HAP-1 (cell line): ENCODE measurements around the gene FGF14.

Source experiments
- DNase-seq, 2 experiments: peaks; one replicate each; pipeline ENCODE4 v3.0.0-alpha.2; 2016 to 2020; ENCODE audit warnings: low spot score in 2 of 2
- H3K27me3 ChIP-seq: fragments of 250-450 bp; sonication (Bioruptor Pico); 2 replicates; pipeline ENCODE4 v1.5.1; 2020; ENCODE audit warnings: low read depth, mild to moderate bottlenecking, moderate library complexity
- H3K36me3 ChIP-seq: fragments of 250-450 bp; sonication (Bioruptor Pico); replicated peaks from 2 replicates; pipeline ENCODE4 v1.5.1; 2020; ENCODE audit warnings: mild to moderate bottlenecking
- H3K4me1 ChIP-seq: fragments of 250-450 bp; sonication (Bioruptor Pico); 2 replicates; pipeline ENCODE4 v1.5.1; 2020; ENCODE audit warnings: mild to moderate bottlenecking
- H3K4me3 ChIP-seq: fragments of 250-450 bp; sonication (Bioruptor Pico); 2 replicates; pipeline ENCODE4 v1.5.1; 2020; ENCODE audit warnings: mild to moderate bottlenecking, moderate library complexity
- H3K9me3 ChIP-seq: fragments of 250-450 bp; sonication (Bioruptor Pico); 2 replicates; pipeline ENCODE4 v1.5.1; 2020; ENCODE audit warnings: mild to moderate bottlenecking, moderate library complexity
- in situ Hi-C: fragments of 300-500 bp; cut with MboI; formaldehyde crosslinking; loops from 3 replicates; pipeline ENCODE4 v1.14.3; 2020; ENCODE audit warnings: low sequenced_read_pairs, inconsistent platforms, mixed read lengths

The FGF14 gene

DNA sequence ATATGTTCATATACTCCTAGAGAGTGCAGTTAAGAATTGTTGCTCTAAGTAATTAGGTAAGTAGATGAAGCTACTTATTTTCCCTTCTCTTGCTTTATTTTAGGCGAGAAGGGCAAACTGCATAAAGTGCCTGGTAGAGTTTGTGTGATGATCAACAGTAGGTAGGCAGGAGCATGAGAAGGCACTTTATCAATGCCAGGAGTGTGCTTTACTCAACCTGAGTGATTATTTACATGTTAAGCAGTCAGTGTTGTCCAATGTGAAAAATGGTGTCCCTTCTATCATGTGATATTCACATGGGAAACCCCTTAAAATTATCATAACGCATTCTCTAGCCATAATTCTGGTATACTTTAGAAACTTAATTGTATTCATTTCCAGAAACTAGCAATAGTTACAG is 655.3 kb downstream of the FGF14 start:
- in situ Hi-C loops: no loop called here
- no peaks in the 10 kb centered on the region for H3K36me3 ChIP-seq
- peaks cover 8% of the 10 kb centered on the region; the same call in 1 of the 2 replicates for H3K27me3 ChIP-seq
- DNase-seq: no peak
- H3K4me1 ChIP-seq: no peaks in the 10 kb centered on the region
- H3K4me3 ChIP-seq: no peak overlapping the region
- H3K9me3 ChIP-seq: no peaks in the 10 kb centered on the region

DNA sequence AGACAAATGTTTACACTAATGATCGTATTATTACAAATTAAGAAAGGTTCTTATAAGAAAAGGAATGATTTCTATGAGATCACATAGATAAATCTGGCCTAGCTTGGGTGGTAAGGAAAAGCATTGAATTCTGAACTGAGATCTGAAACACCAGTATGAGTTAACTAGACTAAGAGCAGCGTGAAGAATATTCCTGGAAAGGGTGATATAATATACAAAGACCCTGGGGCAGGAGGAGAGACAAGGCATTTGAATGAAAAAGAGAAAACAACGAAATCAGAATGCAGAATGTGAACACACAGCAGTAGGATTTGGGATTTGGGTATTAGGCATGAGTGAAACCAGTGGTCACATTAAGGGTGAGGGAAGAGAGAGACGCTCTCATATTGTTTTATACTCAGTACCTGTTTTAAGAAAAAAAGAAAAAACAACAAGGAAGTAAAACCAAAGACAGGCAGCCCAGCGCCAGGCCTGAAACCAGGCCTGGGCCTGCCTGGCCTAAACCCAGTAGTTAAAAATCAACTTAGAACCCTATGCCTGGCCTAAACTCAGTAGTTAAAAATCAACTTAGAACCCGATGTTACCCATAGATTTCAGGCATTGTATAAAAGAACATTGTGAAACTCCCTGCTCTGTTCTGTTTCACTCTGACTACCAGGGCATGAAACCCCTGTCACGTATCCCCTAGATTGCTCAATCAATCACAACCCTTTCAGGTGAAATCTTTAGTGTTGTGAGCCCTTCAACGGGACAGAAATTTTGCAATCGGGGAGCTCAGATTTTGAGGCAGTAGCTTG is 662.3 kb downstream of the FGF14 start:
- H3K4me1 ChIP-seq: no peaks in the 10 kb centered on the region
- no peak for DNase-seq
- no peaks in the 10 kb centered on the region; the same call in 1 of the 2 replicates for H3K27me3 ChIP-seq
- in situ Hi-C loops: no loop called here
- no peaks in the 10 kb centered on the region for H3K9me3 ChIP-seq
- no peaks in the 10 kb centered on the region for H3K36me3 ChIP-seq
- H3K4me3 ChIP-seq: no peak overlapping the region

DNA sequence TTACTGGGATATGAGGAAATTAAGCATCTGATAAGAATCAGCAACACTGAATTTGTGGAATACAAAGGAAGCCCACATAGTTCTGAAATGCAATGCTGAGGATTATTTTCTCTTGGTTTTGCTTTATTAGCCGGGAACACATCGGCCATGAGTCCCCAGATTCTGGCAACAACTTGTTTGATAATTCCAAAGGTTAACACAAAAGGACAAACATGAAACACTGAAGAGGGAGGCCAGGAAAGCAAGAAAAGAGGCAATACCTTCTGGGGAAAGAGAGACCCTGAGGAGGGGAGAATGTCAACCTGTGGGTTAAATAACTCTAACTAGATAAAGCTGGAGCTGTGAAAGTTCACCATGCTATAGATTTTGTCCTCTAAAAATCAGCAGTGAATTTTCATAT is 663.5 kb downstream of the FGF14 start:
- Histone ChIP-seq H3K4me1 (no peaks in the 10 kb centered on the region), H3K27me3 (no peaks in the 10 kb centered on the region; the same call in 1 of the 2 replicates), H3K4me3 (no peak overlapping the region), H3K9me3 (no peaks in the 10 kb centered on the region), H3K36me3 (no peaks in the 10 kb centered on the region)
- in situ Hi-C loops: no loop called here
- DNase-seq: no peak

DNA sequence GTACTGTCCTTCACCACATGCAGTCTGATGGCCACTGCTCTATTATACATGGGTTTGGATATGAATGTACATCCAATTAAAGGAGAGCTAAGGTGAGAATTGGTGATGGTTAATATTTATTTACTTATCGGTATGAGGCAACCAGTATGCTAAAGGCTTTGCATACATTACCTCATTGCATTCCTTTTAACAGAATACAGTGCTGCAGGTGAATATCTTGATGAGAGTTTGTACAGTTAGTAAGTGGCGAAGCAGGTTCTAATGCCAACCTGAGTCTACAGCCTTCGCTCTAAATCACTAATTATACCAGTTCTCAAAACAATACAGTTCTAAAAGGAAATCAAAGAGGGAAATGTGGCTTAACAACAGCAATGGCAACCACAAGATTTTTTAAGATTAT is 665.3 kb downstream of the FGF14 start:
- no peak for DNase-seq
- Histone ChIP-seq H3K36me3 (no peaks in the 10 kb centered on the region), H3K4me1 (no peaks in the 10 kb centered on the region), H3K9me3 (no peaks in the 10 kb centered on the region), H3K4me3 (no peak overlapping the region), H3K27me3 (no peaks in the 10 kb centered on the region)
- in situ Hi-C loops: no loop called here

DNA sequence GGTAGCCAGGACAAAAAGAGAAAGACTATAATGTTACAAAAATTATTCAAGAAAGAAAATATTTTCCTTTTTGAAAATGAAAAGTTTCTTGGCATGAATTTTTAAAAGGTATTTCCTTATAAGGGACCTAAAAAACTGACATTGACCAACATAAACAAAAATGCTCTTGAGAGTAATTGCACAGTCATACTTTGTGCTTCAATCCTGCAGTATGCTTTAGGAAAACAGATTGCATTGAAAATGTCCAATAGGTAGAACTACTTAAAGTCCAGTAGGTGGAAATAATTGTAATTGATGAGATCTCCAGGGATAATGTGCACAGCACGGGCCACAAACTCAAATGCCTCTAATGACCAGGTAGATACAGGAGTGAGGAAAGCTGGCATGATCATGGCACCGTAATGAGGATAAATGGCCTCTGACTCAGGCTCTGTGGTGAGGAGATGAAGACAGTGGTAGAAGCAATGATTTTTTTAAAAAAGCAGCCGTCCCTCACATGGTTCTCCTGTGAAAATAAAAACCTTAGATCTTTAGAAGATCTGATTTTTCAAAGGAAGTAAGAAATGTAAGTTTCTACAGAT is 671.3 kb downstream of the FGF14 start:
- in situ Hi-C loops: no loop called here
- Histone ChIP-seq H3K9me3 (no peaks in the 10 kb centered on the region), H3K27me3 (no peaks in the 10 kb centered on the region), H3K4me1 (no peaks in the 10 kb centered on the region), H3K4me3 (no peak overlapping the region), H3K36me3 (no peaks in the 10 kb centered on the region)
- DNase-seq: no peak

DNA sequence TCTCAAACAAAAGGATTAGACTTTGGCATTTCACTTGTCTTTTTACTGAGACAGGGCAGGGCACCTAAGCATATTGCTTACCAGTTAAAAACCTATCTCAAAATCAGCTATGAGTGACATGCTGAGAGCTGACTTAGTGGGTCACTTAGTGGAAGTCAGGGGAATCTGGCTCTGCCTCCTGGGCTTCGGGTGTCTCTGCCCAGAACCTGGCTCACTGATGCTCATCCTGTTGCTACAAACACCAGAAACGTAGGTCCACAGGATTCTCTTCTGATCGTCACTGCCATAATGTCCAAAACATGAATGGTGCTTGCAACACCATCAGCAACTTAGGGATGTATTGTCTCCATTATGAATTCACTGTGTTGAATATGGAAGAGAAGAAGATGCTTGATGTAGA is 673.2 kb downstream of the FGF14 start:
- Histone ChIP-seq H3K27me3 (no peaks in the 10 kb centered on the region), H3K36me3 (no peaks in the 10 kb centered on the region), H3K4me1 (no peaks in the 10 kb centered on the region), H3K9me3 (no peaks in the 10 kb centered on the region), H3K4me3 (no peak overlapping the region)
- no peak for DNase-seq
- in situ Hi-C loops: no loop called here

DNA sequence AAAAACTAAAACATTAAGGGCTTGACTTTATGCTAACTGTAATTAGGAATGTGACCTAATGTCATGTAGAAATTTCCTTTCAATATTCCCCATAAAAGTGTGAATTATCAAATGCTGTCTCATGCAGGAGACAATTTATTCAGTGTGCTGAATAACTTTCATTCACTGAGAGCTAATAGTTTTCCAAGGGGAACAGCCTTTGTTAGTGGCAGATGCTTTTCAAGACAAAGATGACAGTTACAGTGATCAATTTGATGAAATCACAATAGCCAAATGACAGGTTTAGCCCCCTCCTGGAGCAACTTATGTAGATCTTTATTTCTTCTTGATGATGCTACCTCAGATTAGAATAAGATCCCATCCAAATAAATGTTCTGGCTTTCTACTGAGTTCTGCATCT is 673.8 kb downstream of the FGF14 start:
- H3K4me1 ChIP-seq: no peaks in the 10 kb centered on the region
- in situ Hi-C loops: no loop called here

DNA sequence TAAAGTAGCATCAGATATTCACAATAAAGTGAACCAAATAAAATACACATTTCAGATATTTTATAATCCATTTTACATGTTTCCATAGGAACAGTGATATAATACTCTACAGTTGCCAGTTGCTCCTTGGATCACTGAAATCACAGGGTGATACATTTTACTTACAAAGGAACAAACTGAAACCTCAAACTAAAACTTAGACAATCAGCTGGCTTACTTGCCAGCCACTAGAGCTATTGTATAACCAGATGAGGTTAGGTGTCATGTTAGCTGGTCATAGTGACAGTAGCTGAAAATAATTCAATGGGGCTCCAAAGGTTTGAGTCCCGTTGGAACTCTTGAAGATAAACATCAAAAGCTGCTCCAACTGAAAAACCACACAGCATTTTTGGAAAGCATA is 674.7 kb downstream of the FGF14 start:
- no peak overlapping the region for H3K4me3 ChIP-seq
- H3K36me3 ChIP-seq: no peaks in the 10 kb centered on the region
- H3K9me3 ChIP-seq: no peaks in the 10 kb centered on the region
- H3K4me1 ChIP-seq: no peaks in the 10 kb centered on the region
- H3K27me3 ChIP-seq: no peaks in the 10 kb centered on the region
- DNase-seq: no peak
- in situ Hi-C loops: no loop called here

More for the DNA sequence above, 673.8 kb downstream of the FGF14 start:
- Histone ChIP-seq H3K9me3 (no peaks in the 10 kb centered on the region), H3K27me3 (no peaks in the 10 kb centered on the region), H3K4me3 (no peak overlapping the region), H3K36me3 (no peaks in the 10 kb centered on the region)
- DNase-seq: no peak

DNA sequence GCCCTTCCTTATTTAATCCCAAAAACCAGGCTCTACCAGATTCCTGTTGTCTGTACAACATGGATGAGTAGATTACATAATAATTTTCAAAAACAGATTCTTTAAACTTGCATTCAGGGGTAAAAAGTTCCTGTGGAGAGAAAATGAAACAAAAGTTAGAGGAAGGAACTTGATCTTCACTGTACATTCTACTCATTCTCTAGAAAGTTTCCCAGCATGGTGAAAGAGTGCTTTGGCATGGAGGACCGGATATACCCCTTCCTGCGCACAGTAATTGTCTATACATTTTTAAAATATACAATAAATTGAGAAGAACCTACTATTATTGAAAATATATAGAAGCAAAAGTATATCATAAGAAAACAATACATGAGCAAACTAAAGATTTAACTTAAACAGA is 675.2 kb downstream of the FGF14 start:
- Histone ChIP-seq H3K36me3 (no peaks in the 10 kb centered on the region), H3K9me3 (no peaks in the 10 kb centered on the region), H3K27me3 (no peaks in the 10 kb centered on the region), H3K4me3 (no peak overlapping the region), H3K4me1 (no peaks in the 10 kb centered on the region)
- in situ Hi-C loops: no loop called here
- DNase-seq: no peak

DNA sequence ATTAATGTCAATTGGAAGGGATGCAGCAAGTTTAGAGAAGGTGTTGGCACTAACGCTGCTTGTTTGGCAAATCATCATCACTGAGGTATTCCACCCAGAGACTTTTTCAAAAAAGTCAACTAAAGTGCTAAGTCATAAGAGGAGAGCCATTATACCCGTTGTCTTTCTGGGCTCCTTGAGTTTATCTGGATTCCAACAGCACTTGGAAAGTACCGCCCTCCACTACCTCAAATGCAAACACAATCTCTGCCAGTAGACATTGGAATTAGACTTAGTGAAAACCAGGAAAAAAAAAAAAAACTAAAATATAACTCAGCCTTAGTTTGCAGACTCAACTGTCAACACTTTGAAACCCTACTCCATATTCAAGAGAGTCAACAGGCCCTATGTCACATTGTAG is 683.4 kb downstream of the FGF14 start:
- Histone ChIP-seq H3K27me3 (no peaks in the 10 kb centered on the region), H3K36me3 (no peaks in the 10 kb centered on the region), H3K4me1 (no peaks in the 10 kb centered on the region), H3K4me3 (no peak overlapping the region), H3K9me3 (no peaks in the 10 kb centered on the region)
- no peak for DNase-seq
- in situ Hi-C loops: no loop called here

DNA sequence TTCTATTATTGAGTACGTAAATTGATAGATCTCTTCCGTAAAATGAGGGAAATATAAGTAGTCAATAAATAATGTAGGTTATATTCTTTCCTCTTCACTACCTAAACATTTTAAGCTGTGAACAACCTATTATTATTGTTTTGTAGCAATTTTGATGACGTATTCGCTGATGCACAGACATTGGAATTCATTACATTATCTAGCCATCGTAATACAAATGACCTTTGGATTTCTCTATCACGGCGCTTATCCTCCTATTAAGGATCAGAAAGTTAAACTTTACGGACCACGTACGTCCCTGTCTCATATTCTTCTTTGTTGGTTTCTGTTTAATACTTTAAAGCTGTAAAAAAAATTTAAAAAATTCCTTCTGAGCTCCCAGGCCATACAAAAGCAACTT is 684.5 kb downstream of the FGF14 start:
- in situ Hi-C loops: no loop called here
- no peaks in the 10 kb centered on the region for H3K9me3 ChIP-seq
- no peaks in the 10 kb centered on the region for H3K36me3 ChIP-seq
- no peak overlapping the region for H3K4me3 ChIP-seq
- no peaks in the 10 kb centered on the region for H3K4me1 ChIP-seq
- no peak for DNase-seq
- H3K27me3 ChIP-seq: no peaks in the 10 kb centered on the region

DNA sequence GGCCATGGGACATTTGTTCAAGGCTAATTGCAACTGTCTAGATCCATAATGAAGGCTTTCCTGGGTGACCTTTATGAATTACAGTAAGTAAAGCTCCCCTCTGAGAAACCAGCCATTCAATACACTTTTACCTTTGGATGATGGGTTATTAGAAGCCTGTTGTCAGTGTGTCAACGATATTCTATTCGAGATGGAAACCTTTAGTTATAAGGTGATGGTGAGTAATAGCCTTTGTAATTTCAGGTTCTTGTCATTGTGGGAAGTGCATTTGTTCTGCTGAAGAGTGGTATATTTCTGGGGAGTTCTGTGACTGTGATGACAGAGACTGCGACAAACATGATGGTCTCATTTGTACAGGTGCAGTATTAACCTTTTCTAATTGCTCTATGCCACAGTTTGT is 687.7 kb downstream of the FGF14 start:
- H3K27me3 ChIP-seq: no peaks in the 10 kb centered on the region
- in situ Hi-C loops: no loop called here
- no peaks in the 10 kb centered on the region for H3K9me3 ChIP-seq
- H3K4me1 ChIP-seq: no peaks in the 10 kb centered on the region
- no peak for DNase-seq
- H3K36me3 ChIP-seq: no peaks in the 10 kb centered on the region
- no peak overlapping the region for H3K4me3 ChIP-seq

DNA sequence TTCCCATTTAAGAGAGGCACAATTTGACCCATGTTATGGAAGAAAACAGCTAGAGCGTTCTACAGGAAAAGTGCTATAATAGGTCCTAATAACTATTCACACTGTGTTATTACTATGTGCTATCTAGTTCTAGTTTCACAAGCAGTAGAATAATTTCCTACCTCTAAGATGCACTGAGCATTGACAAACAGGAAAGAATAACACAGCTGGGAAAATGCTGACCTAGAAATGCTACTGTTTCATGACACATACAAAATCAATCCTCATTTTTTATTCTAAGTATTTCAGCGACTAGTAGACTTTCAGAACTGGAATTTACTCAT is 689.9 kb downstream of the FGF14 start:
- no peaks in the 10 kb centered on the region for H3K4me1 ChIP-seq
- no peak overlapping the region for H3K4me3 ChIP-seq
- no peaks in the 10 kb centered on the region for H3K36me3 ChIP-seq
- in situ Hi-C loops: no loop called here
- no peaks in the 10 kb centered on the region for H3K27me3 ChIP-seq
- DNase-seq: no peak
- H3K9me3 ChIP-seq: no peaks in the 10 kb centered on the region

DNA sequence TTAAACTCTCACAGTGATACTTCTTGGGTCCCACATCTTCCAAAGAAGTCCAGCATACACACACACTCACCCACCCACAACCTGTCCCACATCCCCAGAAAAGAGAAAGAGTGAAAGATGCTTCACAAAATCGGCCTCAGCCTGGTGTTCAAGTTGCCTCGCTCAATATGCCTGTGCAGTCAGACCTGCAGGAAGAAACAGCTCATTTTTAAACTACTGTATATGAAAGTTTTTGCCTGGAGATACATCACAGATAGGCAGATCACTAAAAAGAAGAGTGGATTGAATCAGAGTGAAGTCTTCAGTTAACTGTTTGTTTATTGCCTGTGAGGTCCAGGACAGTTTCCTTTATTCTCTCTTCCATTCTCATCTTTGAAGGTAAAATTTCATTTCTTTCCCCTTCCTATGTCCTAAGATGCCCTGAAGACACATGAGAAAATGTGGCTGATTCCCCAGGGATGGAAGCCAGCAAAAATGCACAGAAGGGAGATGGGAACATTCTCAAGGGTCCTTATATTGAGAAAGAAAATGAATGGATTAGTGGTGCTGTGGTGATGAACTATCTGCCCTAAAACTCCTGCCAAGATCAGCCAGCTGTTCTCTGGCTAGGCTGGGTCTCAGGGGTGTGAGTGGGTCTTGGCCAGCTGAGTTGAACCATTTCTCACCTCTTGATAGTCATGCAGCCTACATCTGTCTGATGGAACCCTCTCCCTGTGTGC is 690.4 kb downstream of the FGF14 start:
- no peak for DNase-seq
- Histone ChIP-seq H3K4me3 (no peak overlapping the region), H3K27me3 (no peaks in the 10 kb centered on the region), H3K4me1 (no peaks in the 10 kb centered on the region), H3K36me3 (no peaks in the 10 kb centered on the region), H3K9me3 (no peaks in the 10 kb centered on the region)
- in situ Hi-C loops: no loop called here
